Measurements from ENCODE around the gene DST. TPM values are rescaled to one million over a fixed set of nuclear protein-coding genes. Genes with fewer than 3 reads are reported as not detected.

The DST gene
- total and polyA plus RNA-seq, 2 of the 8 experiments (the other 6 are each of a cell fraction or from before 2014, with no cell fraction given) = 49.4 to 116 TPM

- TF ChIP-seq CHD7 (IDR thresholded peaks at IDR 0.05; ENCODE audit: insufficient replicate concordance, low read length) (no peak), TBP (IDR thresholded peaks at IDR 0.05; ENCODE audit: low read depth, low read length) (no peak), JUND (IDR thresholded peaks at IDR 0.05; ENCODE audit: low read length) (no peak)
Observed at GRCh38 chr6:56490993-56491392, 151.7 kb downstream of the DST start (continued).
